ENCODE data around the gene BTBD9. TPM values are rescaled to one million over a fixed set of nuclear protein-coding genes. Genes with fewer than 3 reads are reported as not detected.

BTBD9 gene
- total RNA-seq, 1 donor from 2014 or later: 47.9 TPM

DNA sequence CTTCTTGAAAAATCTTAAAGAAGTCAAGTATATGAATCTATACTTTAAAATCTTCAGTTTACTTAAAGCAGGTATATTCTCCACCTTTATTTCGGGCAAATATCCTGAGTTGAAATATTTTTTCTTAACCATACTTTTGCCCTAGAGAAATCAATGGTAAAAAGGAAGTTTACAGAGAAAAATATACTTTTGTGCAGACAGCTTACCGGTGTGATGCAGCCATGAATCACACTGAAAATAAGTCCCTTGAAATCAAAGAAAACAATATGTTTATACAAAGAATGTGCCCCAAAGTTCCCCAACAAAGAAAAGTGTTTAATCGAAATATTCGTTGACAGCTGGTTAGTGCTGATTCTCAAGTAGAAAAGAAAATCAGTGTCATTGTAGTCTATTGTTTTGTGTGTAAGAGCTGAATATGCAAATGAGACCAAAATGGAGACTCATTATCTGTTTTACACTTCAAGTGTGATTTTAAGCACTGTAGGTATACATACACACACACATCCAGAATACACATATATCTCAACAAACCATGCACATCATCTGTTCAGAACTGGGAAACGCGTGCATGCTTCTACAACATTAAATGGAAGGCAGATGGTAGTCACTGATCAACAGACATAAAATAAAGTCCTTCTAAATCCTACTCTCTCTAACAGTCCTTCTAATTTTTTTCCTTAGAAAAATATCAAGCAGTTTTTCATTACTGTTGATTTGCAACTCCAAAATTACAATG is 73.3 kb downstream of the BTBD9 start:
- DNase-seq: no peak
- Histone ChIP-seq H3K27me3 (no peaks in the 10 kb centered on the region), H3K4me1 (peaks cover 2% of the 10 kb centered on the region), H3K4me3 (no peak overlapping the region), H3K36me3 (no peaks in the 10 kb centered on the region), H3K27ac (no peak overlapping the region), H3K9me3 (no peaks in the 10 kb centered on the region)
- TF ChIP-seq, protein P1, sequence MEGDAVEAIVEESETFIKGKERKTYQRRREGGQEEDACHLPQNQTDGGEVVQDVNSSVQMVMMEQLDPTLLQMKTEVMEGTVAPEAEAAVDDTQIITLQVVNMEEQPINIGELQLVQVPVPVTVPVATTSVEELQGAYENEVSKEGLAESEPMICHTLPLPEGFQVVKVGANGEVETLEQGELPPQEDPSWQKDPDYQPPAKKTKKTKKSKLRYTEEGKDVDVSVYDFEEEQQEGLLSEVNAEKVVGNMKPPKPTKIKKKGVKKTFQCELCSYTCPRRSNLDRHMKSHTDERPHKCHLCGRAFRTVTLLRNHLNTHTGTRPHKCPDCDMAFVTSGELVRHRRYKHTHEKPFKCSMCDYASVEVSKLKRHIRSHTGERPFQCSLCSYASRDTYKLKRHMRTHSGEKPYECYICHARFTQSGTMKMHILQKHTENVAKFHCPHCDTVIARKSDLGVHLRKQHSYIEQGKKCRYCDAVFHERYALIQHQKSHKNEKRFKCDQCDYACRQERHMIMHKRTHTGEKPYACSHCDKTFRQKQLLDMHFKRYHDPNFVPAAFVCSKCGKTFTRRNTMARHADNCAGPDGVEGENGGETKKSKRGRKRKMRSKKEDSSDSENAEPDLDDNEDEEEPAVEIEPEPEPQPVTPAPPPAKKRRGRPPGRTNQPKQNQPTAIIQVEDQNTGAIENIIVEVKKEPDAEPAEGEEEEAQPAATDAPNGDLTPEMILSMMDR (IDR thresholded peaks at IDR 0.05): no peak
- ATAC-seq: no peak
- intact Hi-C loops (cut with DNase I): no loop called here

DNA sequence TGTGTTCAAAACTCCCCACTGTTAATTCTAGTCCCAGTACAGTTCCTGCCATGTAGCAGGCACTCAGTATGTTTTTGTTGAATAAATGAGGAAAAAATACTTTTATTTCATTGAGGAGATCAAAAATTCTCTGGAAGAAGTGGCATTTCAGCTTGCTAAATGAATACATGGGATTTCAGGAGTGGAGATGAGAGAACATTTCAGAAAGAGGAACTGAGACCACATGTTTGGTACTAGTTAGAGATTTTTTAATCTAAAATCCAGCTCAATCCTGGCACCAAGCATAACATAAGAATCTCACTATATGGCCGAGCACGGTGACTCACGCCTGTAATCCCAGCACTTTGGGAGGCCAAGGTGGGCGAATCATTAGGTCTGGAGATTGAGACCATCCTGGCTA is 75.4 kb downstream of the BTBD9 start:
- no peak for DNase-seq
- Histone ChIP-seq H3K36me3 (no peaks in the 10 kb centered on the region), H3K27me3 (no peaks in the 10 kb centered on the region), H3K9me3 (no peaks in the 10 kb centered on the region), H3K27ac (no peak overlapping the region), H3K4me1 (no peaks in the 10 kb centered on the region), H3K4me3 (no peak overlapping the region)
- no peak for ATAC-seq
- TF ChIP-seq, protein P1 (IDR thresholded peaks at IDR 0.05): no peak
- intact Hi-C loops (cut with DNase I): no loop called here

DNA sequence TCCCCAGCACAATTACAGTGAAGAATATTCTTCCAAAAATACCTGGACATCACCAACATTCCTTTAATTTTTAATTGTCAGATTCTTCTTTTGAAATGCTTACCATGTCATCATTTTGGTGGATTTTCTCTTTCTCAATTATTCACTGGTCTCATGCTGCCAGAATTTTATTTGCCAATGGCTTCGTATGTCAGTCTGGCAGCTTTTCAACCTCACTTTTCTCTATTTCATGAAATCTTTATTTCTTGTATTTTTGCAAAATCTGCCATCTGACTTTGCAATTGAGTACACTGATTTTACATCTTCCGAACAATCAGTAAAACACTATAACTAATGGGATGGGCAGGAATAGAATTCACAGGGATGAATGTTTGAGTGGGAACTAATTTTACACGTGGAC is 84.1 kb downstream of the BTBD9 start:
- no peak overlapping the region for H3K4me3 ChIP-seq
- no peak overlapping the region for H3K27ac ChIP-seq
- H3K27me3 ChIP-seq: no peaks in the 10 kb centered on the region
- no peaks in the 10 kb centered on the region for H3K36me3 ChIP-seq
- no peaks in the 10 kb centered on the region for H3K4me1 ChIP-seq
- H3K9me3 ChIP-seq: no peaks in the 10 kb centered on the region
- intact Hi-C loops (cut with DNase I): no loop called here
- ATAC-seq: no peak
- no peak for DNase-seq
- TF ChIP-seq, protein P1 (IDR thresholded peaks at IDR 0.05): no peak

DNA sequence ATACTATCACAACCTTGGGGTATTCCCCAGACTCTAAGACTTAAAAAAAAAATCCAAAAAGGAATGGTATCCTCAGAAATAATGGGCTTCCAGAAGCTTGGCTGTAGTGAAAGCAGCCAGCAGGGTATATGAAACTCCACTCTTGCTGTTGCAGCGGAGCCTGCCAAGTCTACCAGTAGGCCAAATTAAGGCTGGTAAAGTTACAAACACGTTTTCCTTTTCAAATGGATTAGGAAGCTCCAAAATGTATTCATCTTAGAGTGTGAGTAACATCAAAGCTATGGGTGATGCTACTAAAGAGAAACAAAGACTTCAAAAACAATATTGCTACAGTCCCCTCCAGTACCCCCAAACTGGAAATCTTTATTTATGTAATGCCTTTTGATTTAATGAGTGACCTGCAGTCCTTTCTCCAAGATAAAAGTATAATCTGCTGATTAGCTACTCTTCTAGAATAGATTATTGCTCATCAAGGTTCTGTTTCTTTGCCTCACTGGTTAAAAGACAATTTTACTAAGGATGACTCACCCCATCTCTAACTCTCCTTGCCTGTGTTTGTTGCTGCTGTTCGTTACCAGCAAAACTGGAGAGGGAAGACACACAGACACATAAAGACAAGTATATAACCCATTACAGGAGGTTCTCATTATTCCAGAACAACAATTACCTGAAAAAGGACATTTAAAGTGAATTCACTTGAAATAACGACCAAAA is 84.9 kb downstream of the BTBD9 start:
- intact Hi-C loops (cut with DNase I): no loop called here
- TF ChIP-seq, protein P1 (IDR thresholded peaks at IDR 0.05): no peak
- H3K4me1 ChIP-seq: no peaks in the 10 kb centered on the region
- no peaks in the 10 kb centered on the region for H3K9me3 ChIP-seq
- no peak overlapping the region for H3K27ac ChIP-seq
- H3K4me3 ChIP-seq: no peak overlapping the region
- ATAC-seq: no peak
- no peak for DNase-seq
- H3K36me3 ChIP-seq: no peaks in the 10 kb centered on the region
- H3K27me3 ChIP-seq: no peaks in the 10 kb centered on the region

DNA sequence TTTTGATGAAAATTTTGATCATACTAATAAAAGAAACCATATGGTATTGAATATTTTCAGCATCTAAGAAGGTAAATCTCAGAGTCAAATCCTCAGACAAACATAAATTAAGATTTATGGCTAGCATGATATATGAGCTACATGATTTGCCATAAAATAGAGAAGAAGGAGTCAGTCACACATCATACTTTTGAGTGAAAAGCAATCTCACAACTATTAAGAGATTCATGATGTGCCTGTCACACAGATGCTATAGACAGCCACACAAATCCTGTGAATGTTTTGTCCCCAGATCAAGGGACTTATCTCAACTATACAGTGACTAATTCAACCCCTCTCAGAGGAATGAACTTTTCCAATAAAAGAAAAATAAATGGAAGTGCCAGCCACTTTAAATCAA is 85.7 kb downstream of the BTBD9 start:
- Histone ChIP-seq H3K27me3 (no peaks in the 10 kb centered on the region), H3K27ac (no peak overlapping the region), H3K4me3 (no peak overlapping the region), H3K4me1 (no peaks in the 10 kb centered on the region), H3K9me3 (no peaks in the 10 kb centered on the region), H3K36me3 (no peaks in the 10 kb centered on the region)
- TF ChIP-seq, protein P1 (IDR thresholded peaks at IDR 0.05): no peak
- no peak for ATAC-seq
- intact Hi-C loops (cut with DNase I): no loop called here
- no peak for DNase-seq

All from upper lobe of right lung (tissue), 1 donor.